HepG2 (cell line): Measurements from ENCODE around the gene UBE2C. TPM values are rescaled to one million over a fixed set of nuclear protein-coding genes. Genes with fewer than 3 reads are reported as not detected.

Experiments
- AHR ChIP-seq: IDR thresholded peaks from 2 replicates; pipeline ENCODE4 v1.6.1; 2018; ENCODE audit warnings: missing genetic modification reagents, missing compliant biosample characterization
- HNRNPH1 ChIP-seq: fragments of 200-400 bp; formaldehyde crosslinking; optimal IDR thresholded peaks from 2 replicates; pipeline ENCODE3; 2017; ENCODE audit warnings: mild to moderate bottlenecking, low read depth, low read length
- IRX3 ChIP-seq: sonication (generic); formaldehyde crosslinking; IDR thresholded peaks from 2 replicates; pipeline ENCODE4 v1.8.1; 2023; ENCODE audit warnings: mild to moderate bottlenecking, low read depth, missing genetic modification reagents, borderline replicate concordance
- MED13 ChIP-seq: sonication (generic); formaldehyde crosslinking; IDR thresholded peaks from 2 replicates; pipeline ENCODE4 v1.5.0; 2020; ENCODE audit warnings: missing genetic modification reagents
- NFYB ChIP-seq: sonication (generic); formaldehyde crosslinking; IDR thresholded peaks from 2 replicates; pipeline ENCODE4 v1.4.0; 2020; ENCODE audit warnings: missing genetic modification reagents
- NR1H2 ChIP-seq: sonication (generic); formaldehyde crosslinking; IDR thresholded peaks from 2 replicates; pipeline ENCODE4 v1.8.1; 2022; ENCODE audit warnings: low read depth, missing genetic modification reagents, borderline replicate concordance
- SAP130 ChIP-seq: IDR thresholded peaks from 2 replicates; pipeline ENCODE4 v1.6.1; 2016; ENCODE audit warnings: low read depth
- ZFP82 ChIP-seq: sonication (generic); formaldehyde crosslinking; IDR thresholded peaks from 2 replicates; pipeline ENCODE4 v1.5.1; 2020; ENCODE audit warnings: mild to moderate bottlenecking, missing genetic modification reagents, borderline replicate concordance
- ZKSCAN8 ChIP-seq: IDR thresholded peaks from 2 replicates; pipeline ENCODE4 v1.6.1; 2016; ENCODE audit warnings: borderline replicate concordance, missing genetic modification reagents, missing compliant biosample characterization
- ZNF354B ChIP-seq: sonication (generic); formaldehyde crosslinking; IDR thresholded peaks from 2 replicates; pipeline ENCODE4 v1.8.0; 2022; ENCODE audit warnings: mild to moderate bottlenecking, missing genetic modification reagents
- ZNF431 ChIP-seq: sonication (generic); formaldehyde crosslinking; IDR thresholded peaks from 2 replicates; pipeline ENCODE4 v1.9.0; 2022; ENCODE audit warnings: missing genetic modification reagents, low read depth, mild to moderate bottlenecking, borderline replicate concordance
- ZNF468 ChIP-seq: sonication (generic); formaldehyde crosslinking; IDR thresholded peaks from 2 replicates; pipeline ENCODE4 v1.8.0; 2022; ENCODE audit warnings: mild to moderate bottlenecking, moderate library complexity, missing genetic modification reagents
- ZNF75D ChIP-seq: sonication (generic); formaldehyde crosslinking; IDR thresholded peaks from 2 replicates; pipeline ENCODE4 v1.8.1; 2023; ENCODE audit warnings: missing genetic modification reagents, mild to moderate bottlenecking, borderline replicate concordance
- ZNF776 ChIP-seq: sonication (generic); formaldehyde crosslinking; IDR thresholded peaks from 2 replicates; pipeline ENCODE4 v1.4.0; 2020; ENCODE audit warnings: mild to moderate bottlenecking, missing genetic modification reagents
- polyA plus RNA-seq, 8 experiments: library from polyadenylated mRNA; depleted of rRNA in 3 of 8; stranded (reverse) in 7 of 8; unstranded in 1 of 8; fragments of >200 nt; fragmentation: Illumina TruSeq in 4 of 8; extraction: Trizol in 4 of 8; gene quantifications; 2 replicates each; pipeline versions ENCODE4 v1.2.1 to v1.2.3, GENCODE V29; 2011 to 2016; ENCODE audit warnings: low read depth in 4 of 8, missing spikeins in 1 of 8, mixed read lengths in 1 of 8; ENCODE audit not compliant: insufficient read depth in 1 of 8
- total RNA-seq, 5 experiments: library from RNA; depleted of rRNA; stranded (reverse); fragments of >200 nt; fragmentation: Illumina TruSeq; extraction: Trizol; gene quantifications; 2 replicates each; pipeline ENCODE4 v1.2.3, GENCODE V29; 2016; ENCODE audit warnings: low read depth in 1 of 5
- TF ChIP-seq, protein P1 (sequence below): sonication (generic); formaldehyde crosslinking; IDR thresholded peaks from 2 replicates; pipeline ENCODE4 v1.5.1; 2020; ENCODE audit warnings: missing genetic modification reagents, mild to moderate bottlenecking, borderline replicate concordance
- TF ChIP-seq, protein P2 (sequence below): sonication (generic); formaldehyde crosslinking; IDR thresholded peaks from 2 replicates; pipeline ENCODE4 v1.4.0; 2020; ENCODE audit warnings: missing genetic modification reagents
- TF ChIP-seq, protein P3 (sequence below): sonication (generic); formaldehyde crosslinking; IDR thresholded peaks from 2 replicates; pipeline ENCODE4 v1.5.1; 2020; ENCODE audit warnings: mild to moderate bottlenecking, moderate library complexity, missing genetic modification reagents
- TF ChIP-seq, protein P4 (sequence below): sonication (generic); formaldehyde crosslinking; IDR thresholded peaks from 2 replicates; pipeline ENCODE4 v1.5.0; 2020; ENCODE audit warnings: mild to moderate bottlenecking, missing genetic modification reagents
- TF ChIP-seq, protein P5 (sequence below): IDR thresholded peaks from 2 replicates; pipeline ENCODE4 v1.6.1; 2016; ENCODE audit warnings: missing compliant biosample characterization, missing genetic modification reagents, borderline replicate concordance

The UBE2C gene
- total and polyA plus RNA-seq, 2 of the 13 experiments (the other 11 are each of a cell fraction or from before 2014, with no cell fraction given), result 100 to 123 TPM

DNA sequence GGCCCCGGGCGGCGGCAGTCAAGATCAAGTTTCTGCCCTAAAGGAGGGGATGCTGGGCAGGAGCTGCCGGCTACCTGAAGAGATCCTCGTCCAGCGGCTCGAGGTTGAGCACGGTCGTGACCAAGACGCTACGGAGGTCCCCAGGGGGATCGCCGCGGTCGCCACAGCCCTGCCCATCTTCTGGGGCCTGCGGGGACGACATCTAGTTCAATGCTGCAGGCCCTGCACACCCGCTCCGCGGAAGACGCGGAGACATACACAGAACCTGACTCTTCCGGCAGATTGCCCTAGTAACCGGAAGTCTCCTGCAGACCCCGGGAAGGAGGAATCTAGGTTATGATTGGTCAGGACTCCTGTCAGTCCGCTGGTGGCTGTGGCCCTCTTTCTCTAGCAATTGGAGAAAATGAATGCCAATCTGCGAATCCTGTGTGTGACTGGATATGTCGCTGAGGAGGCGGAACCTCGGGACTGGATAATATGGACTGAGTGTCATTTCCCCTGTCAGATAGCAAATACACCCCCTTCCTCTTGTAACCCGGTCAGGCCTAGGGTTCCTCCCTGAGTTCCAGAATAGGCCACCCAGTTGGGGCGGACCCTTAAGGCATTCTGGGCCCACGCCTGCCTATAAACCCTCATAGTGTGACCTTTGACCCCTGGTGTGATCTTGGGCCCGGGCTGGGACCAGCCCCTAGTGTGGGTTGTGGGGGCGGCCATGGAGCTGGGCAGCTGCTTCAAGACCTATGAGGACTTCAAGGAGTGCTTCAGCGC, 44.9 kb downstream of the UBE2C start, which contains the start of the genes ACOT8 and ZSWIM3 (continued):
- TF ChIP-seq, protein P1, sequence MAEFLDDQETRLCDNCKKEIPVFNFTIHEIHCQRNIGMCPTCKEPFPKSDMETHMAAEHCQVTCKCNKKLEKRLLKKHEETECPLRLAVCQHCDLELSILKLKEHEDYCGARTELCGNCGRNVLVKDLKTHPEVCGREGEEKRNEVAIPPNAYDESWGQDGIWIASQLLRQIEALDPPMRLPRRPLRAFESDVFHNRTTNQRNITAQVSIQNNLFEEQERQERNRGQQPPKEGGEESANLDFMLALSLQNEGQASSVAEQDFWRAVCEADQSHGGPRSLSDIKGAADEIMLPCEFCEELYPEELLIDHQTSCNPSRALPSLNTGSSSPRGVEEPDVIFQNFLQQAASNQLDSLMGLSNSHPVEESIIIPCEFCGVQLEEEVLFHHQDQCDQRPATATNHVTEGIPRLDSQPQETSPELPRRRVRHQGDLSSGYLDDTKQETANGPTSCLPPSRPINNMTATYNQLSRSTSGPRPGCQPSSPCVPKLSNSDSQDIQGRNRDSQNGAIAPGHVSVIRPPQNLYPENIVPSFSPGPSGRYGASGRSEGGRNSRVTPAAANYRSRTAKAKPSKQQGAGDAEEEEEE (CRISPR knock-in tag), result no peak; the same call in 1 of the 2 replicates
- TF ChIP-seq, protein P2, sequence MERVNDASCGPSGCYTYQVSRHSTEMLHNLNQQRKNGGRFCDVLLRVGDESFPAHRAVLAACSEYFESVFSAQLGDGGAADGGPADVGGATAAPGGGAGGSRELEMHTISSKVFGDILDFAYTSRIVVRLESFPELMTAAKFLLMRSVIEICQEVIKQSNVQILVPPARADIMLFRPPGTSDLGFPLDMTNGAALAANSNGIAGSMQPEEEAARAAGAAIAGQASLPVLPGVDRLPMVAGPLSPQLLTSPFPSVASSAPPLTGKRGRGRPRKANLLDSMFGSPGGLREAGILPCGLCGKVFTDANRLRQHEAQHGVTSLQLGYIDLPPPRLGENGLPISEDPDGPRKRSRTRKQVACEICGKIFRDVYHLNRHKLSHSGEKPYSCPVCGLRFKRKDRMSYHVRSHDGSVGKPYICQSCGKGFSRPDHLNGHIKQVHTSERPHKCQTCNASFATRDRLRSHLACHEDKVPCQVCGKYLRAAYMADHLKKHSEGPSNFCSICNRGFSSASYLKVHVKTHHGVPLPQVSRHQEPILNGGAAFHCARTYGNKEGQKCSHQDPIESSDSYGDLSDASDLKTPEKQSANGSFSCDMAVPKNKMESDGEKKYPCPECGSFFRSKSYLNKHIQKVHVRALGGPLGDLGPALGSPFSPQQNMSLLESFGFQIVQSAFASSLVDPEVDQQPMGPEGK (CRISPR knock-in tag), result no peak; the same call in 1 of the 2 replicates
- TF ChIP-seq MED13 (CRISPR knock-in tag) (no peak; the same call in 1 of the 2 replicates), SAP130 (peak; percentile 100), AHR (CRISPR knock-in tag) (no peak; the same call in 1 of the 2 replicates), HNRNPH1 (no peak), ZNF75D (CRISPR knock-in tag) (no peak), ZFP82 (CRISPR knock-in tag) (no peak), ZKSCAN8 (CRISPR knock-in tag) (peak; percentile 76; the same call in 1 of the 2 replicates), ZNF354B (0 out of 2 replicates have a peak, but pooled peaks have one; percentile 74), IRX3 (peak; percentile 83; the same call in 1 of the 2 replicates), ZNF431 (CRISPR knock-in tag) (peak; percentile 17; the same call in 1 of the 2 replicates), NR1H2 (CRISPR knock-in tag) (no peak), NFYB (CRISPR knock-in tag) (peak; percentile 100), ZNF468 (CRISPR knock-in tag) (no peak), ZNF776 (CRISPR knock-in tag) (peak; percentile 70; the same call in 1 of the 2 replicates)
- TF ChIP-seq, protein P3, sequence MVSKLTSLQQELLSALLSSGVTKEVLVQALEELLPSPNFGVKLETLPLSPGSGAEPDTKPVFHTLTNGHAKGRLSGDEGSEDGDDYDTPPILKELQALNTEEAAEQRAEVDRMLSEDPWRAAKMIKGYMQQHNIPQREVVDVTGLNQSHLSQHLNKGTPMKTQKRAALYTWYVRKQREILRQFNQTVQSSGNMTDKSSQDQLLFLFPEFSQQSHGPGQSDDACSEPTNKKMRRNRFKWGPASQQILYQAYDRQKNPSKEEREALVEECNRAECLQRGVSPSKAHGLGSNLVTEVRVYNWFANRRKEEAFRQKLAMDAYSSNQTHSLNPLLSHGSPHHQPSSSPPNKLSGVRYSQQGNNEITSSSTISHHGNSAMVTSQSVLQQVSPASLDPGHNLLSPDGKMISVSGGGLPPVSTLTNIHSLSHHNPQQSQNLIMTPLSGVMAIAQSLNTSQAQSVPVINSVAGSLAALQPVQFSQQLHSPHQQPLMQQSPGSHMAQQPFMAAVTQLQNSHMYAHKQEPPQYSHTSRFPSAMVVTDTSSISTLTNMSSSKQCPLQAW (CRISPR knock-in tag), result peak; percentile 95
- TF ChIP-seq, protein P4, sequence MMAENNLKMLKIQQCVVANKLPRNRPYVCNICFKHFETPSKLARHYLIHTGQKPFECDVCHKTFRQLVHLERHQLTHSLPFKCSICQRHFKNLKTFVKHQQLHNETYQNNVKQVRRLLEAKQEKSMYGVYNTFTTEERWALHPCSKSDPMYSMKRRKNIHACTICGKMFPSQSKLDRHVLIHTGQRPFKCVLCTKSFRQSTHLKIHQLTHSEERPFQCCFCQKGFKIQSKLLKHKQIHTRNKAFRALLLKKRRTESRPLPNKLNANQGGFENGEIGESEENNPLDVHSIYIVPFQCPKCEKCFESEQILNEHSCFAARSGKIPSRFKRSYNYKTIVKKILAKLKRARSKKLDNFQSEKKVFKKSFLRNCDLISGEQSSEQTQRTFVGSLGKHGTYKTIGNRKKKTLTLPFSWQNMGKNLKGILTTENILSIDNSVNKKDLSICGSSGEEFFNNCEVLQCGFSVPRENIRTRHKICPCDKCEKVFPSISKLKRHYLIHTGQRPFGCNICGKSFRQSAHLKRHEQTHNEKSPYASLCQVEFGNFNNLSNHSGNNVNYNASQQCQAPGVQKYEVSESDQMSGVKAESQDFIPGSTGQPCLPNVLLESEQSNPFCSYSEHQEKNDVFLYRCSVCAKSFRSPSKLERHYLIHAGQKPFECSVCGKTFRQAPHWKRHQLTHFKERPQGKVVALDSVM (CRISPR knock-in tag), result no peak; the same call in none of the 2 replicates
- TF ChIP-seq, protein P5, sequence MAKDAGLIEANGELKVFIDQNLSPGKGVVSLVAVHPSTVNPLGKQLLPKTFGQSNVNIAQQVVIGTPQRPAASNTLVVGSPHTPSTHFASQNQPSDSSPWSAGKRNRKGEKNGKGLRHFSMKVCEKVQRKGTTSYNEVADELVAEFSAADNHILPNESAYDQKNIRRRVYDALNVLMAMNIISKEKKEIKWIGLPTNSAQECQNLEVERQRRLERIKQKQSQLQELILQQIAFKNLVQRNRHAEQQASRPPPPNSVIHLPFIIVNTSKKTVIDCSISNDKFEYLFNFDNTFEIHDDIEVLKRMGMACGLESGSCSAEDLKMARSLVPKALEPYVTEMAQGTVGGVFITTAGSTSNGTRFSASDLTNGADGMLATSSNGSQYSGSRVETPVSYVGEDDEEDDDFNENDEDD, result no peak
